A549 (cell line): ENCODE results near the gene RSAD1. TPM values are rescaled to one million over a fixed set of nuclear protein-coding genes. Genes with fewer than 3 reads are reported as not detected.

ENCODE experiments used
- ATAC-seq, 2 experiments: fragments of 200-7000 bp in 1 of 2; fragments of >200 bp in 1 of 2; cut with Nextera tagmentation in 1 of 2; cut with Tn5 transposase in 1 of 2; 3 replicates each; pipeline versions ENCODE4 v1.8.0 to v1.9.1; 2018 to 2020; ENCODE audit warnings: mild to moderate bottlenecking in 1 of 2, moderate library complexity in 1 of 2
- CTCF ChIA-PET: fragments of 300-600 bp; sonication (Branson Sonifier 250); formaldehyde crosslinking; extraction: SDS; loops from one replicate; lab custom pipeline; 2021; ENCODE audit warnings: antibody characterized with exemption, inconsistent platforms; lab: Yijun Ruan, JAX
- POLR2A ChIA-PET: fragments of 350-600 bp; formaldehyde crosslinking; extraction: SDS; loops from one replicate; lab custom pipeline; 2021; ENCODE audit warnings: antibody characterized with exemption, inconsistent platforms; lab: Yijun Ruan, JAX
- DNase-seq, 2 experiments: peaks; one replicate each; pipeline versions ENCODE4 v3.0.0 to v3.0.0-alpha.2; 2011 to 2016; ENCODE audit warnings: low read depth in 1 of 2, low spot score in 1 of 2
- FAIRE-seq: peaks from 2 replicates; lab custom pipeline; 2011; peaks lifted over from hg19 to GRCh38; lab: Jason Lieb, UNC
- H3K27ac ChIP-seq, 2 experiments: fragments of >200 bp; sonication (Bioruptor Twin); formaldehyde crosslinking; 3 replicates each; pipeline ENCODE4 v1.5.1; 2016 to 2017
- H3K4me1 ChIP-seq: fragments of >200 bp; sonication (Bioruptor Twin); formaldehyde crosslinking; 3 replicates; pipeline ENCODE4 v1.6.1; 2016
- H3K4me2 ChIP-seq: fragments of >200 bp; sonication (Bioruptor Twin); formaldehyde crosslinking; 3 replicates; pipeline ENCODE4 v1.6.1; 2016
- H3K4me3 ChIP-seq: fragments of >200 bp; sonication (Bioruptor Twin); formaldehyde crosslinking; 3 replicates; pipeline ENCODE4 v1.5.1; 2016
- H3K9me3 ChIP-seq: fragments of >200 bp; sonication (Bioruptor Twin); formaldehyde crosslinking; 3 replicates; pipeline ENCODE4 v1.6.1; 2016
- ATOH8 ChIP-seq: fragments of 250-450 bp; sonication (Bioruptor Pico); IDR thresholded peaks from 2 replicates; pipeline ENCODE4 v1.5.0; 2020; ENCODE audit warnings: low read depth, mild to moderate bottlenecking, moderate library complexity
- BCL3 ChIP-seq: fragments of >200 bp; sonication (Bioruptor Twin); formaldehyde crosslinking; IDR thresholded peaks from 3 replicates; pipeline ENCODE4 v1.6.1; 2016
- BHLHE40 ChIP-seq: IDR thresholded peaks from 2 replicates; pipeline ENCODE4 v1.6.1; 2012; ENCODE audit warnings: low read depth, low read length, inconsistent platforms
- CBX8 ChIP-seq: fragments of 200-600 bp; sonication (generic); IDR thresholded peaks from 2 replicates; pipeline ENCODE4 v1.6.1; 2016
- CEBPB ChIP-seq, 2 experiments: fragments of >200 bp in 1 of 2; sonication (Bioruptor Twin) in 1 of 2; formaldehyde crosslinking in 1 of 2; IDR thresholded peaks; 2 replicates each; pipeline ENCODE4 v1.6.1; 2012 to 2016
- E2F6 ChIP-seq: IDR thresholded peaks from 2 replicates; pipeline ENCODE4 v1.6.1; 2012; ENCODE audit warnings: low read depth, borderline replicate concordance
- EHF ChIP-seq: fragments of 250-450 bp; sonication (Bioruptor Pico); IDR thresholded peaks from 2 replicates; pipeline ENCODE4 v1.5.0; 2020; ENCODE audit warnings: mild to moderate bottlenecking
- EHMT2 ChIP-seq: fragments of 200-600 bp; sonication (generic); IDR thresholded peaks from 2 replicates; pipeline ENCODE4 v1.6.1; 2016; ENCODE audit warnings: antibody characterized with exemption, low read depth, mild to moderate bottlenecking, moderate library complexity
- EP300 ChIP-seq, 2 experiments: fragments of >200 bp; sonication (Bioruptor Twin); formaldehyde crosslinking; IDR thresholded peaks; 2 replicates in 1 of 2; 3 replicates in 1 of 2; pipeline ENCODE4 v1.6.1; 2016 to 2017
- FOXS1 ChIP-seq: fragments of 250-450 bp; sonication (Bioruptor Pico); IDR thresholded peaks from 2 replicates; pipeline ENCODE4 v1.5.0; 2020; ENCODE audit warnings: mild to moderate bottlenecking, moderate library complexity
- HDAC2 ChIP-seq: fragments of 200-600 bp; sonication (generic); IDR thresholded peaks from 2 replicates; pipeline ENCODE4 v1.6.1; 2016
- HES2 ChIP-seq: fragments of >200 bp; sonication (Bioruptor Twin); formaldehyde crosslinking; IDR thresholded peaks from 2 replicates; pipeline ENCODE4 v1.6.1; 2016
- HMGXB4 ChIP-seq: fragments of 250-450 bp; sonication (Bioruptor Pico); IDR thresholded peaks from 2 replicates; pipeline ENCODE4 v1.5.0; 2021; ENCODE audit warnings: mild to moderate bottlenecking, moderate library complexity, borderline replicate concordance
- HOXA7 ChIP-seq: fragments of 250-450 bp; sonication (Bioruptor Pico); IDR thresholded peaks from 2 replicates; pipeline ENCODE4 v1.5.0; 2020; ENCODE audit warnings: mild to moderate bottlenecking, moderate library complexity
- HOXB13 ChIP-seq: fragments of 250-450 bp; sonication (Bioruptor Pico); IDR thresholded peaks from 2 replicates; pipeline ENCODE4 v1.5.0; 2020; ENCODE audit warnings: low read depth, mild to moderate bottlenecking, moderate library complexity
- HOXB5 ChIP-seq: fragments of 250-450 bp; sonication (Bioruptor Pico); IDR thresholded peaks from 2 replicates; pipeline ENCODE4 v1.5.0; 2020; ENCODE audit warnings: mild to moderate bottlenecking, moderate library complexity
- JUN ChIP-seq, 2 experiments: fragments of >200 bp; sonication (Bioruptor Twin); formaldehyde crosslinking; IDR thresholded peaks; 2 replicates in 1 of 2; 3 replicates in 1 of 2; pipeline ENCODE4 v1.6.1; 2016 to 2017
- MAZ ChIP-seq: fragments of 150-350 bp; IDR thresholded peaks from 2 replicates; pipeline ENCODE4 v1.6.1; 2014; ENCODE audit warnings: antibody characterized with exemption, low read depth, low read length, borderline replicate concordance
- MYC ChIP-seq: IDR thresholded peaks from 2 replicates; pipeline ENCODE4 v1.6.1; 2012; ENCODE audit warnings: mild to moderate bottlenecking, inconsistent platforms, low read length, improper control_type of control experiment, borderline replicate concordance
- NPAS2 ChIP-seq: fragments of 250-450 bp; sonication (Bioruptor Pico); IDR thresholded peaks from 2 replicates; pipeline ENCODE4 v1.8.0; 2022; ENCODE audit warnings: mild to moderate bottlenecking, moderate library complexity, borderline replicate concordance
- NR3C1 ChIP-seq: fragments of >200 bp; sonication (Bioruptor Twin); formaldehyde crosslinking; IDR thresholded peaks from 3 replicates; pipeline ENCODE4 v1.6.1; 2017
- PBX3 ChIP-seq: IDR thresholded peaks from 2 replicates; pipeline ENCODE4 v1.6.1; 2012
- POLR2AphosphoS2 ChIP-seq: conservative IDR thresholded peaks from 2 replicates; pipeline ENCODE4 v1.6.1; 2012; ENCODE audit warnings: low read length, improper control_type of control experiment, inconsistent platforms
- RAD21 ChIP-seq, 2 experiments: fragments of >200 bp in 1 of 2; sonication (Bioruptor Twin) in 1 of 2; formaldehyde crosslinking in 1 of 2; IDR thresholded peaks in 1 of 2; conservative IDR thresholded peaks in 1 of 2; 2 replicates in 1 of 2; 3 replicates in 1 of 2; pipeline ENCODE4 v1.6.1; 2012 to 2018; ENCODE audit warnings: inconsistent platforms in 1 of 2
- RFX5 ChIP-seq: fragments of 450-650 bp; IDR thresholded peaks from 2 replicates; pipeline ENCODE4 v1.7.1; 2014; ENCODE audit warnings: antibody characterized with exemption, mild to moderate bottlenecking, moderate library complexity
- SREBF2 ChIP-seq: fragments of 450-650 bp; IDR thresholded peaks from 2 replicates; pipeline ENCODE4 v1.6.1; 2014; ENCODE audit warnings: mild to moderate bottlenecking, moderate library complexity
- ZC3H11A ChIP-seq: fragments of 450-650 bp; IDR thresholded peaks from 2 replicates; pipeline ENCODE4 v1.6.1; 2014; ENCODE audit warnings: antibody characterized with exemption, mild to moderate bottlenecking
- ZNF302 ChIP-seq: fragments of 250-450 bp; sonication (Bioruptor Pico); IDR thresholded peaks from 2 replicates; pipeline ENCODE4 v1.9.0; 2021; ENCODE audit warnings: inconsistent platforms, mild to moderate bottlenecking, moderate library complexity
- ZSCAN20 ChIP-seq: fragments of 250-450 bp; sonication (Bioruptor Pico); IDR thresholded peaks from 2 replicates; pipeline ENCODE4 v1.8.0; 2022; ENCODE audit warnings: mild to moderate bottlenecking, moderate library complexity
- WGBS: methylation state at CpG from one replicate; pipeline ENCODE4 v1.1.6; 2017; ENCODE audit errors: missing lambda C conversion rate; 5-methylcytosine and 5-hydroxymethylcytosine counted together
- polyA plus RNA-seq, 4 experiments: library from polyadenylated mRNA; depleted of rRNA in 3 of 4; stranded (reverse); fragments of >200 nt; fragmentation: RNase III in 1 of 4; extraction: RNeasy Plus Mini Kit Qiagen cat#74134 plus additional on column Dnase treatment in 1 of 4; gene quantifications; 2 replicates in 3 of 4; 3 replicates in 1 of 4; pipeline ENCODE4 v1.2.3, GENCODE V29; 2011 to 2017

Gene RSAD1
- polyA plus RNA-seq, 2 of the 4 experiments (the other 2 are of a cell fraction): 38.2 to 42.0 TPM

- no peaks in the 10 kb centered on the region for H3K9me3 ChIP-seq
- DNase-seq (no peak), ATAC-seq (no peak), FAIRE-seq (no peak)
- H3K4me1 ChIP-seq: peaks cover 22% of the 10 kb centered on the region
- no peak overlapping the region for H3K27ac ChIP-seq
- no peak overlapping the region for H3K4me2 ChIP-seq
- no peak overlapping the region for H3K4me3 ChIP-seq
- 68% methylated on average over 4 of the region's 4 CpGs for WGBS
- ChIA-PET POLR2A (interaction anchor here (0.6 kb wide), 1 partner anchor 353 kb away, joined by 3 read pairs; the partner anchor contains the start of gene TOB1), CTCF (interaction anchor here (0.6 to 3.3 kb wide), 4 partner anchors 12 to 520 kb away, joined by 3 to 17 read pairs (median 8); no protein-coding TSS in a partner anchor)
- TF ChIP-seq RFX5 (no peak), CBX8 (no peak), HDAC2 (no peak), HMGXB4 (no peak), ATOH8 (CRISPR knock-in tag) (no peak), MYC (no peak), E2F6 (no peak), EP300 (IDR thresholded peaks at IDR 0.05) (no peak), EHMT2 (no peak), BHLHE40 (no peak), EHF (CRISPR knock-in tag) (no peak), HOXB5 (CRISPR knock-in tag) (no peak), ZNF302 (CRISPR knock-in tag) (no peak), CEBPB (IDR thresholded peaks at IDR 0.05) (no peak), NR3C1 (no peak)
Measured at GRCh38 chr17:50513495-50513894, 34.8 kb downstream of the RSAD1 start.

- ATAC-seq: no peak
- no peak for DNase-seq
- whole genome bisulfite sequencing: 42% methylated on average over 3 of the region's 3 CpGs
- H3K4me1 ChIP-seq: peaks cover 15% of the 10 kb centered on the region
- POLR2A ChIA-PET: no interaction called here
- no peak overlapping the region for H3K4me3 ChIP-seq
- H3K27ac ChIP-seq: no peak overlapping the region
- no peaks in the 10 kb centered on the region for H3K9me3 ChIP-seq
- CTCF ChIA-PET: interaction anchor here (1.1 to 4.4 kb wide), 5 partner anchors 9 to 301 kb away, joined by 3 to 28 read pairs (median 6); no protein-coding TSS in a partner anchor
- no peak overlapping the region for H3K4me2 ChIP-seq
- TF ChIP-seq EHF (CRISPR knock-in tag) (no peak), RAD21 (conservative IDR thresholded peaks at IDR 0.05 in 1 of 2, IDR thresholded peaks at IDR 0.05 in 1 of 2) (no peak), SREBF2 (no peak), NPAS2 (CRISPR knock-in tag) (no peak), POLR2AphosphoS2 (no peak), ZNF302 (CRISPR knock-in tag) (no peak), PBX3 (no peak), BCL3 (no peak), ZSCAN20 (CRISPR knock-in tag) (no peak), MAZ (no peak), HES2 (no peak), JUN (IDR thresholded peaks at IDR 0.05) (no peak), HOXB13 (CRISPR knock-in tag) (no peak), ZC3H11A (no peak), EHMT2 (no peak), BHLHE40 (no peak), HOXA7 (no peak), NR3C1 (no peak), HDAC2 (no peak), FOXS1 (no peak)
- no peak for FAIRE-seq
Measured at GRCh38 chr17:50514388-50514787, 35.7 kb downstream of the RSAD1 start.
